Body of pancreas (tissue), 4 donors: ENCODE measurements around the gene SPO11. TPM values are rescaled to one million over a fixed set of nuclear protein-coding genes. Genes with fewer than 3 reads are reported as not detected.

Experiments used
- ATAC-seq: fragments of 150-250 bp; one replicate; pipeline ENCODE4 v1.9.1; 2016
- DNase-seq, 4 donors: peaks; one replicate each; pipeline ENCODE4 v3.0.0-alpha.2; 2019
- H3K27ac ChIP-seq, 4 donors: fragments of 200-600 bp; sonication (generic); 1 replicate in 3 of 4; 2 replicates in 1 of 4; pipeline versions ENCODE4 v1.5.1 to v1.6.1; 2016 to 2019; ENCODE audit warnings: mild to moderate bottlenecking in 1 of 4, mixed read lengths in 1 of 4, moderate library complexity in 1 of 4
- H3K27me3 ChIP-seq, 2 donors: fragments of 200-600 bp; sonication (generic); one replicate each; pipeline ENCODE4 v1.6.0; 2016; ENCODE audit warnings: mild to moderate bottlenecking in 1 of 2
- H3K36me3 ChIP-seq, 2 donors: fragments of 200-600 bp; sonication (generic); replicated peaks in 1 of 2; 2 replicates each; pipeline ENCODE4 v1.5.1; 2016; ENCODE audit warnings: low read depth in 2 of 2; ENCODE audit not compliant: insufficient read depth in 1 of 2
- H3K4me1 ChIP-seq: fragments of 200-600 bp; sonication (generic); one replicate; pipeline ENCODE4 v1.6.0; 2016
- H3K4me3 ChIP-seq, 2 donors: fragments of 200-600 bp; sonication (generic); 1 replicate in 1 of 2; 2 replicates in 1 of 2; pipeline ENCODE4 v1.5.1; 2016 to 2019
- H3K9me3 ChIP-seq, 3 donors: fragments of 200-600 bp; sonication (generic); 1 replicate in 2 of 3; 2 replicates in 1 of 3; pipeline ENCODE4 v1.5.1; 2016
- POLR2A ChIP-seq, 3 donors: fragments of 450-650 bp; IDR thresholded peaks; one replicate each; pipeline ENCODE4 v1.6.1; 2016; ENCODE audit warnings: antibody characterized with exemption in 3 of 3, mild to moderate bottlenecking in 2 of 3
- WGBS, 2 donors: methylation state at CpG; one replicate each; pipeline ENCODE4 v1.1.5; 2017; 5-methylcytosine and 5-hydroxymethylcytosine counted together
- intact Hi-C: fragments of 100-400 bp; cut with DNase I; formaldehyde crosslinking; loops from one replicate; pipeline ENCODE4 v1.15.1; 2023
- total RNA-seq, 2 donors: library from RNA; depleted of rRNA; stranded (reverse); fragments of >200 nt; gene quantifications; one replicate each; pipeline ENCODE4 v1.1.0, GENCODE V29; 2016
- TF ChIP-seq, protein P1 (sequence below), 7 experiments: fragments of 450-650 bp in 4 of 7; fragments of 200-600 bp in 3 of 7; sonication (generic) in 3 of 7; IDR thresholded peaks; one replicate each; pipeline ENCODE4 v1.5.1; 2016 to 2019; ENCODE audit warnings: antibody characterized with exemption in 7 of 7

SPO11 gene
- total RNA-seq, 2 donors from 2014 or later, result not detected

DNA sequence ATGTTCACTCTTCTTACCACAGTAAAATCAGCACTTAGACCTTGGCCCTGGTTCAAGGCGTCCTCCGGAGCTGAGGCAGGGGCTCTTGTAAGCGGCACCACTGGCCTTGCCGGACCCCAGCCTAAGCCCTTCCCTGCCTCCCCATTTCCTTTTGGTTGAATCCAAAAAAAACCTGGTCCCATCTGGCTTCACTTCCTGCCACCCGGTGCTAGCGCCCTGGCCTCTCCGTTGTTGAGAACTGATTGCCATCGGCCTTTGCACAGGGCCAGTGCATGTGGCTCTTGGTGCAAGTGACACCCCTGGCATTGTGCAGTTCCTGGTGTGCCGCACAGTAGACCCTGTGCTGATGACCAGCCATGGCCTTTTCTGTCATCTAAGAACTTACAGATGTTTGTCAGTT lies 42.6 kb downstream of the SPO11 start:
- intact Hi-C loops, result no loop called here
- DNase-seq, result no peak
- 80 to 98% methylated on average over 7 to 9 of the region's 9 CpGs for WGBS, 2 donors

DNA sequence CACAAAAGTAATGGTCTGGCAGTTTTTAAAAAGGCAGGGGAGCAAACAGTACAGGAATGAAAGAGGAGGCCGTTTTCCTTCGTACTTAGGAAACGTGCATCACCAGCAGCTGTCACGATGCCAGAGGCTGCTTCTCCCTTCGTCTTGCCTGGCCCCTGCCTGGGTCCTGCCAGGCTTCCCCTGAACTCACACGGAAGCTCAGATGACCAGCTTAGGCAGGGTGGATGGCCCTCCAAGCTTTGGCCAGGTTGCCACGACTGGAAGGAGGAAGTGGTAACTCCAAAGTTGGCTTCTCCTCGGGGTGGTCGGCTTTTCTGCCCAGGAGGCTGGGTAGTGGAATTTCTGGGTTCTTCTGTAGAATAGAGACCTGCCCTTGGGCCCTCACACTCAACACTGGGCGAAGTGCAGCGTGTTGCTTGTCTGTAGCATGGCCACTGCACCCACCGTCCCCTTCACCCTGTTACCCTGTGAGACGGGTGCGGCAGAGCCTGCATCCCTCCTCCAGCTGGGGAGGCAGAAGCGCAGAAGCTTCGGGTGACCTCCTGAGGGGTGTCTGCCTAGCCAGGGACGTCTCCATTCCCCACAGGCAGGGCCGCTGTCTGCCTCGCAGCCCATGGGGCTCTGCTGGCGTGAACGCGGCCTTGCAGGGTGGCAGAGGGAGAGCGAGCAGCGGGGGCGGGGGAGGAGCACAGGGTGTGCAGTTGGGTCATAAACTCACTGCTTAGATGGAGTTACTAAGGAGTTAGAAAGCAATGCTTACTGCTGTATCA lies 43.2 kb downstream of the SPO11 start:
- no peak for DNase-seq
- Histone ChIP-seq H3K4me1 (no peaks in the 10 kb centered on the region), H3K9me3 (no peaks in the 10 kb centered on the region), H3K36me3 (peaks cover 14 to 44% of the 10 kb centered on the region in 2 donors), H3K27me3 (no peaks in the 10 kb centered on the region), H3K27ac (no peak overlapping the region), H3K4me3 (no peak overlapping the region)
- no peak for ATAC-seq
- 85 to 91% methylated on average over 21 to 25 of the region's 25 CpGs for WGBS, 2 donors
- TF ChIP-seq, protein P1, sequence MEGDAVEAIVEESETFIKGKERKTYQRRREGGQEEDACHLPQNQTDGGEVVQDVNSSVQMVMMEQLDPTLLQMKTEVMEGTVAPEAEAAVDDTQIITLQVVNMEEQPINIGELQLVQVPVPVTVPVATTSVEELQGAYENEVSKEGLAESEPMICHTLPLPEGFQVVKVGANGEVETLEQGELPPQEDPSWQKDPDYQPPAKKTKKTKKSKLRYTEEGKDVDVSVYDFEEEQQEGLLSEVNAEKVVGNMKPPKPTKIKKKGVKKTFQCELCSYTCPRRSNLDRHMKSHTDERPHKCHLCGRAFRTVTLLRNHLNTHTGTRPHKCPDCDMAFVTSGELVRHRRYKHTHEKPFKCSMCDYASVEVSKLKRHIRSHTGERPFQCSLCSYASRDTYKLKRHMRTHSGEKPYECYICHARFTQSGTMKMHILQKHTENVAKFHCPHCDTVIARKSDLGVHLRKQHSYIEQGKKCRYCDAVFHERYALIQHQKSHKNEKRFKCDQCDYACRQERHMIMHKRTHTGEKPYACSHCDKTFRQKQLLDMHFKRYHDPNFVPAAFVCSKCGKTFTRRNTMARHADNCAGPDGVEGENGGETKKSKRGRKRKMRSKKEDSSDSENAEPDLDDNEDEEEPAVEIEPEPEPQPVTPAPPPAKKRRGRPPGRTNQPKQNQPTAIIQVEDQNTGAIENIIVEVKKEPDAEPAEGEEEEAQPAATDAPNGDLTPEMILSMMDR (IDR thresholded peaks at IDR 0.05), result no peak
- TF ChIP-seq POLR2A (IDR thresholded peaks at IDR 0.05), result no peak
- intact Hi-C loops, result no loop called here

More for the DNA sequence above, 42.6 kb downstream of the SPO11 start:
- peaks cover 14 to 44% of the 10 kb centered on the region in 2 donors for H3K36me3 ChIP-seq
- no peak for TF ChIP-seq POLR2A (IDR thresholded peaks at IDR 0.05)
- TF ChIP-seq, protein P1 (IDR thresholded peaks at IDR 0.05), result no peak
- H3K27me3 ChIP-seq, result no peaks in the 10 kb centered on the region
- no peaks in the 10 kb centered on the region for H3K9me3 ChIP-seq
- no peak overlapping the region for H3K27ac ChIP-seq
- no peaks in the 10 kb centered on the region for H3K4me1 ChIP-seq
- H3K4me3 ChIP-seq, result no peak overlapping the region
- ATAC-seq, result no peak

DNA sequence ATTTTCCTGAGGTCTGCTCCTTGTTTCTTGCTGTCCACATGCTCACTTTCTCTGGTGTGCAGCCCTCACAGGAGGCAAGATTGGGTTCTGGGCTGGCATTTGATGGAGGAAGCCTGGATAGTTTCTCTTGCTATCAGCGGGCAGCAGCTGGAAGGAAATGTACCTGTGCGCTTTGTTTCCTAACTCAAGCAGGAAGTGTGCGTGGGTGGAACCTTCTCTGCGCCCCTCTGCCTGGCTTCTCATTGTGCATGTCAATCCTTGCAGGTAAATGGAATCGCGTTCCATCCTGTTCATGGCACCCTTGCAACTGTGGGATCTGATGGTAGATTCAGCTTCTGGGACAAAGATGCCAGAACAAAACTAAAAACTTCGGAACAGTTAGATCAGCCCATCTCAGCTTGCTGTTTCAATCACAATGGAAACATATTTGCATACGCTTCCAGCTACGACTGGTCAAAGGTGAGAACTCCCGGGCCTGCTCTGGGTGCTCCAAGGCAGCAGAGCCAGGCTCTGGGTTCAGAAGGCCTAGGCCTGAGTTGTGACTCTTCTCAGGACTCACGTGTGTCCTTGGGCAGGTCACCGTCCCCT lies 44.8 kb downstream of the SPO11 start:
- Histone ChIP-seq H3K27me3 (no peaks in the 10 kb centered on the region), H3K27ac (no peak overlapping the region), H3K36me3 (peaks cover 14 to 34% of the 10 kb centered on the region in 2 donors), H3K9me3 (no peaks in the 10 kb centered on the region), H3K4me1 (no peaks in the 10 kb centered on the region), H3K4me3 (no peak overlapping the region)
- intact Hi-C loops, result no loop called here
- 81 to 91% methylated on average over 10 to 12 of the region's 12 CpGs for WGBS, 2 donors
- no peak for ATAC-seq
- TF ChIP-seq, protein P1 (IDR thresholded peaks at IDR 0.05), result no peak
- no peak for TF ChIP-seq POLR2A (IDR thresholded peaks at IDR 0.05)
- no peak for DNase-seq

DNA sequence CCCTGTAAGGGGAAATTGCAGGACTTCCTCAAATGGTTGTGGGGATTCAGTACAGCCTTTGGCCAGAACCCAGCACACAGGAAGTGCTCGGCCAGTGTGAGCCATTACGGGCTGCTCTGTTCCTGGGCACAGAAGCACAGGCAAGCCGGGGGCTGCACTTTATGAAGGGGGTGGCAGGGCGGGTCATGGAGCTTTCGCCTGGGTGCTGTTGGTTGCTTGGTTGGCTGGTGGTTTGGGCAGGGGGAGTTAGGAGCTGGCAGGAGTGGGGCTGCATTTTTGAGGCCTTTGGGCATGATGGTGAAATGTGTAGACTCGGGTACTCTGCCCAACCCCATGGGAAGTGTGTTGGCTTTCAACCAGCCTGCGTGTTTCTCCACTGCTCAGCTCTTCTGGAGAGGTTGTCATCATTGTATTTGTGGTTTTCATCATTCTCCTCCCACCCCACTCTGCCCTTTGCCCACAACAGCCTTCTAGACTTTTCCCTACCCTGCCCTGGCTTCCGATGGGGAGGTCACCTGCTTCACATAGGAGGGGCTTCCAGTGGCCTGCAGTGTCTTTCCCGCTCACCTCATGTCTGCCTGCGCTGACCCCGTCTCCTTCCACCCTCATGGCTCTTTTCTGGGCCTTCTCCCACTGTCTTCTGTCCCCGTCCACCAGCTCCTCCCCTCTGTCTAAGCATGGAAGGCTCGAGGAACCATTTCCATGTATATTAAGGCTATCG lies 45.5 kb downstream of the SPO11 start:
- Histone ChIP-seq H3K9me3 (no peaks in the 10 kb centered on the region), H3K4me3 (no peak overlapping the region), H3K36me3 (peaks cover 9 to 30% of the 10 kb centered on the region in 2 donors), H3K4me1 (no peaks in the 10 kb centered on the region), H3K27ac (peak overlapping the region in 1 of 4 donors; percentile 34), H3K27me3 (no peaks in the 10 kb centered on the region)
- DNase-seq, result peak in 1 of 4 donors; percentile 64
- ATAC-seq, result peak; percentile 43
- 80 to 90% methylated on average over 14 of the region's 14 CpGs for WGBS, 2 donors
- intact Hi-C loops, result no loop called here
- TF ChIP-seq POLR2A (IDR thresholded peaks at IDR 0.05), result no peak
- TF ChIP-seq, protein P1 (IDR thresholded peaks at IDR 0.05), result no peak
